DMS79 treated with DMSO at 0.1 percent for 48 hours (cell line): ENCODE results near the gene ZNF280B.
"Not testable (repeated sequence)": the region's sequence is repeated elsewhere in the genome, so short reads cannot be mapped to it uniquely, and the experiment has no call there.

Source experiments
- DNase-seq: peaks from one replicate; lab custom pipeline; 2025; lab: John Stamatoyannopoulos, UW

The ZNF280B gene

GRCh38 chr22:22534604-22535415, 26.3 kb upstream of the ZNF280B start:
- DNase-seq, result no peak

GRCh38 chr22:22533863-22534262, 25.3 kb upstream of the ZNF280B start:
- no peak for DNase-seq

- no peak for DNase-seq
Observed at GRCh38 chr22:22533417-22533816, 24.9 kb upstream of the ZNF280B start.

DNA sequence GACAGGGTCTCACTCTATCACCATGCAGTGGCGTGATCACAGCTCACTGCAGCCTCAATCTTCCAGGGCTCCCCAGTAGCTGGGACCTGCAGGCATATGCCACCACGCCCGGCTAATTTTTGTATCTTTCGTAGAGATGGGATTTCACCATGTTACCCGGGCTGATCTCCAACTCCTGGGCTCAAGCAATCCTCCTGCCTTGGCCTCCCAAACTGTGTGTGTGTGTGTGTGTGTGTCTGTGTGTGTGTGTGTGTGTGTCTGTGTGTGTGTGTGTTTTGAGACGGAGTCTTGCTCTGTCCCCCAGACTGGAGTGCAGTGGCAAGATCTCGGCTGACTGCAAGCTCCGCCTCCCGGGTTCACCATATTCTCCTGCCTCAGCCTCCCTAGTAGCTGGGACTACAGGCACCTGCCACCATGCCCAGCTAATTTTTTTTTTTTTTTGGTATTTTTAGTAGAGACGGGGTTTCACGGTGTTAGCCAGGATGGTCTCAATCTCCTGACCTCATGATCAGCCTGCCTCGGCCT, 24.1 kb upstream of the ZNF280B start:
- DNase-seq, result not testable (repeated sequence)

DNA sequence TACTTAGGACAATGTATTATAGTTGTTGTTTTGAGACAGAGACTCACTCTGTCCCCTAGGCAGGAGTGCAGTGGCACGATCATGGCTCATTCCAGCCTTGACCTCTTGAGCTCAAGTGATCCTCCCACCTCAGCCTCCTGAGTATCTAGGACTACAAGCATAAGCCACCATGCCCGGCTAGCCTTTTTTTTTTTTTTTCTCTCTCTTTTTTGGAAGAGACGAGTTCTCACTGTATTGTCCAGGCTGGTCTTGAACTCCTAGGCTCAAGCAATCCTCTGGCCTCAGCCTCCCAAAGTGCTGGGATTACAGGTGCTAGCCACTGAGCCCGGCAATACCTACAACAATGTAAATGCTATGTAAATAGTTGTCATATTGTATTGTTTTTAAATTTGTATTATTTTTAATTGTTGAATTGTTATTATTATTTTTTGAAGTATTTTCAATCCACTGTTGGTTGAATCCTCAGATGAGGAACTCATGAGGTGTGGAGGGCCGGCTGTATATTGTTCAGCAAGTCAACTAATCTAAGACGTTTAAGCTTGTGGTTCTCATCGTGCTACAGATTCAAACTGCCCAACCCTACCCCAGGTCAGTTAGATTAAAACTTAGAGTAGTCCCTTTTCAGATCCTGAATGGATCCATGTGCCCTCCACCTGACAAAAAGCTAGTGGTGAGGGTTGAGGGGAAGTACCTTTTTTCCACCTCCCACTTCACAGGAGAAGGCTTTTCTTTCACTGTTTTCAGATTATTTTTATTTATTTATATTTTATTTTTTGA, 23.4 kb upstream of the ZNF280B start:
- DNase-seq, result no peak

DNA sequence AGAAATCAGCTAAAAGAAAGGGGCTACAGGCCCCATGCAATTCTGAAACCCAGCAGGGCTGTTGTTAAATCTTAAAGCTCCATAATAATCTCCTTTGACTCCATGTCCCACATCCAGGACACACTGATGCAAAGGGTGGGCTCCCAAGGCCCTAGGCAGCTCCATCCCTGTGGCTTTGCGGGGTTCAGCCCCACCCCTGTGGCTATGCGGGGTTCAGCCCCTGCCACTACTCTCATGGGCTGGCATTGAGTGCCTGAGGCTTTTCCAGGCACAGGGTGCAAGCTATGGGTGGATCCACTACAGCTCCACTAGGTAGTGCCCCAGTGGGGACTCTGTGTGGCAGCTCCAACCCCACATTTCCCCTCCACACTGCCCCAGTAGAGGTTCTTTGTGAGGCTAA, 20.2 kb upstream of the ZNF280B start:
- no peak for DNase-seq

GRCh38 chr22:22527312-22527711, 18.8 kb upstream of the ZNF280B start:
- DNase-seq, result no peak

DNA sequence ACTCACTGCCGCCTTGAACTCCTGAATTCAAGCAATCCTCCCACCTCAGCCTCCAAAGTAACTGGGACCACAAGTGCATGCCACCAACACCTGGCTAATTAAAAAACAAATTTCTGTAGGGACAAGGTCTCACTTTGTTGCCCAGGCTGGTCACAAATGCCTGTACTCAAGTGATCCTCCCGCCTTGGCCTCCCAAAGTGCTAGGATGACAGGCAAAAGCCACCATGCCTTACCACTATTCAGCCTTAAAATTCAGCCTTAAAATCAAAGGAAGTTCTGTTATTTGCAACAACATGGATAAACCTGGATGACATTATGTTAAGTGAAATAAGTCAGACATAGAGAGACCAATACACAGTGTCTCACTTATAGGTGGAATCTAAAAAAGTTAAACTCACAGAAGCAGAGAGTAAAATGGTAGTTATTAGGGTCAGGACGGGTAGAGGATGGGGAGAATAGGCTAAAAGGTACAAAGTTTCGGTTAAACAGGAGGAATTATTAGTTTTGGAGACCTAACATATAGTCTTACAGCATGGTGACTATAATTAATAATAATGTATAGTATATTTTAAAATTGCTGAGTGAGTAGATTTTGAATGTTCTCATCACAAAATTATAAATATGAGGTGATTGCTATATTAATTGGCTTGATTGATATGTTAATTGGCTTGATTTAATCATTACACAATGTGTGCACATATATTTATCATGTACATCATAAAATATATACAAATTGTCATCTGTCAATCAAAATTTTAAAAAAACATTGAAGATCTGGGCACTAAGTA, 17.8 kb upstream of the ZNF280B start:
- no peak for DNase-seq

DNA sequence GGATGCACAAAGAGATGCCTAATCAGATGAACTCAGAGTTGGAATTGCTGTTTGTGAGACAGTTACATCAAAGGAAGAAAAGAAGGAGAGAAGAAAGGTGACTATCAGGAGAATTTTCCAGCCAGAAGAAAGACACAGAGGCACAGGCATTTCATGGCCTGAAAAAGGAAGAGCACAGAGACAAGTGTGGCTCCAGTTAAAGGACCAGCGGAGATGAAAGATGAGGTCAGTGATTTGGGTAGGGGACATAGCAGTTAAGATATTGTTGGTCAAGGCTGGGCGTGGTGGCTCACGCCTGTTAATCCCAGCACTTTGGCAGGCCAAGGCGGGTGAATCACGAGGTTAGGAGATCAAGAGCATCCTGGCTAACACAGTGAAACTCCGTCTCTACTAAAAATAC, 15.0 kb upstream of the ZNF280B start:
- no peak for DNase-seq

DNA sequence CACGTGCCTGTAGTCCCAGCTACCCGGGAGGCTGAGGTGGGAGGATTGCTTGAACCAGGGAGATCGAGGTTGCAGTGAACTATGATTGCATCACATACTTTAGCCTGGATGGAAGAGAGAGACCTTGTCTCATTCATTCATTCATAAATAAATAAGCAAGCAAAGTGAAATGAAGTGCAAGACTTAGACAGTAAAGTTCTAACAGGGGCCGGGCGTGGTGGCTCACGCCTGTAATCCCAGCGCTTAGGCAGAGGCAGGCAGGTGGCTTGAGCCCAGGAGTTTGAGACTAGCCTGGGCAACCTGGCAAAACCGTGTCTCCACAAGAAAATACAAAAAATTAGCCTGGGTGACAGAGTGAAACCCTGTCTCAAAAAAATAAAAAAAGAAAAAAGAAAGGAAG, 13.1 kb upstream of the ZNF280B start:
- no peak for DNase-seq

DNA sequence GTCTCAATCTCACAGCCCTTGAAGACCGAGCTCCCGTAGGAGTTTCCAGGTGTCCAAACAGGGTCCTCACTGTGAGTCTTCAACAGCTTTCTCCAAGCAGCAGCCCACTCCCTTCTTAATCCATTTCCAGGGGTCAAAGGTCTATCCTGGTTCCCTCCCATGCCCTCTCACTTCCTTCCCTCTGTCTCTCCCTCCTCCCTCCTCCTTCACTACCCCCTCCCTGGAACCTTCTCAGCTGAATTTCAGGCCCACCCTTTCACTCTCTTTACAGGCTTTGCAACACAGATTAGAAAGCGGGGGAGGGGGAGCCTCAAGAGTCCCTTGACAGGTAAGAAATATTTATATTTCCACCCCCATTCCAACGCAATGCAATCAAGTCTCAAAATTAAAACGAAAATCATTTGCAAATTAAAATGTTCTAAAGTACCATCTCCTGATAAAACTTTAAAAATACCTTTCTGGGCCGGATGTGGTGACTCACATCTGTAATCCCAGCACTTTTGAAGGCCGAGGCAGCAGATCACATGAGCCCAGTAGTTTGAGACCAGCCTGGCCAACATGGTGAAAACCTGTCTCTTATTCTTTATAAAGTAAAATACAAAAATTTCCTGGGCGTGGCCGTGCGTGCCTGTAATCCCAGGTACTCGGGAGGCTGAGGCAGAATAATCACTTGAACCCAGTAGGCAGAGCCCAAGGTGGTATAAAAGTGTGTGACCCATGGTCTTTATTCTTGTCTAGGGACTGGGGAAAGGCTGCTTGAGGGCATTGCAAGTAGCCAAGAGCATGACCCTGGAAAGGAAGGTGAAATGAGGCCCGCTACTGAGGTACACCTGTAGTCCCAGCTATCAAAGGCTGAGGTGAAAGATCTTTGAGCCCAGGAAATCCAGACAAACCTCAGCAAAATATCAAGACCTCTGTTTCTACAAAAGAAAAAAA, 12.4 kb upstream of the ZNF280B start:
- no peak for DNase-seq

GRCh38 chr22:22520020-22520656, 11.6 kb upstream of the ZNF280B start, which contains the start of gene ZNF280A:
ZNF280A (minus strand) TSS chr22:22520270; CDS start chr22:22515630, 4,640 bp downstream.
- DNase-seq, result no peak

GRCh38 chr22:22519591-22519990, 11.0 kb upstream of the ZNF280B start:
- DNase-seq, result no peak

DNA sequence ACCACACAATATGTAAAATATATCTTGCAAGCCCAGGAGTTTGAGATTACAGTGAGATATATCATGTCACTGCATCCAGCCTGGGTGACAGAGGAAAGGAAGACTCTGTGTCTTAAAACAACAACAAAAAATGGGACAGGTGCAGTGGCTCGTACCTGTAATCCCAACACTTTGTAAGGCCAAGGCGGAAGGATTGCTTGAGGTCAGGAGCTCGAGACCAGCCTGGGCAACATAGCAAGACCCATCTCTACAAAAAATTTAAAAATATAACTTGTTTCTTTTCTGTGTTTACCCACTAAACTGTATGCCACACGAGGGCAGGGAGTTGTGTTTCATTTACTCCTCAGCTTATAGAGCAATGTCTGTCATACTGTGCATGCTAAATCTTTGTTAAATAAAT, 8.4 kb upstream of the ZNF280B start:
- no peak for DNase-seq

DNA sequence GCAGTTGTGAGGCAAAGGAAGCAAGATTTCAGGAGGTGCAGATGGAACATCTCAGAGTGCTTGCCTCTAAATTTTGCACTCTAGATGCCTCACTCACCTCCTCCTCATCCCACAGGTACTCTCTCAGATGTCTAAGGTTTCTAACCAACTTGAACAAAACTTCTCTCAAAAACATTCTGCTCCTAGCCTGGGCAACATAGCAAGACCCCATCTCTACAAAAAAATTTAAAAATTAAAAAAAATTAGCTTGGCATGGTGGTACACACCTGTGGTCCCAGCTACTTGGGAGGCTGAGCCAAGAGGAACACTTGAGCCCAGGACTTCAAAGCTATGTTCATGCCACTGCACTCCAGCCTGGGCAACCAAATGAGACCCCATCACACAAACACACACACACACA, 7.3 kb upstream of the ZNF280B start:
- DNase-seq, result no peak

DNA sequence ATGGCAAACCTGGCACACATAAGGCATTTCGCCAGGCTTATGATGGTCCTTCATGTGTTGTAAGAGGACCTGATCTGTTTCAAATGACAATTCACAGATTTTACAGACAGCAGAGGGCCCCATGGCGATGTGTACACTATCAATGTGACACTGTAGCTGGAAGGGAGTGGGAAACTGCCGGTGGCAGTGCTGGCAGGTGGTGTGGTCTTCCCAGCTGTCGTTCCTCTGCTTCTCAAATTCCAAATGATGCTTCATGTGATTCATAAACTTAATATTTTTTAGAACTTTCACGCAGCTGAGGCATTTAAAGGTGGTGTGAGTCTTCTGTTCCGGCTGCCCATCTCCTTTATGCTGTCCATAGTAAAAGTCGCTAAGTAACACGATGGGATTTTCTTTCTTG, 5.9 kb upstream of the ZNF280B start:
- not testable (repeated sequence) for DNase-seq

DNA sequence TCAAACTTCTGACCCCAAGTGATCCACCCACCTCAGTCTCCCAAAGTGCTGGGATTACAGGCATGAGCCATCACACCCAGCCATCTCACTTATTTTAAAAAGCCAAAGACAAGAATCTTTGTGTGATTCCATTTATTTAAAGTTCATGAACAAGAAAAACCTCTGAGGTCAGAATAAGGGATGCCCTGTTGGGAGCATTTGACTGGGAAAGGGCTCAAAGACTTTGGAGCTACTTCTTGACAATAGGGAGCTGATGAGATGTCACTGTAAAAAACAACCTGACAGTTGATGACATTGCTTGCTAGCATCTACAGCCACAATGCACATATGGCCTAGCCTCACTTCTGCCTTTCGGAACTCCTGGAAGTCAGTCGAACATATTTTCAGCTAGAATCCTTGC, 5.1 kb upstream of the ZNF280B start:
- no peak for DNase-seq

GRCh38 chr22:22512951-22513350, 4.4 kb upstream of the ZNF280B start:
- DNase-seq, result no peak

GRCh38 chr22:22510833-22511232, 2.3 kb upstream of the ZNF280B start:
- not testable (repeated sequence) for DNase-seq

- DNase-seq, result not testable (repeated sequence)
Observed at GRCh38 chr22:22509912-22510311, 1.4 kb upstream of the ZNF280B start.
